IPS-18c (cell line): ENCODE measurements around the gene SIGLEC11.
"Not testable (repeated sequence)": the region's sequence is repeated elsewhere in the genome, so short reads cannot be mapped to it uniquely, and the experiment has no call there.

Source experiments
- H3K4me3 ChIP-seq: 2 replicates; pipeline ENCODE4 v1.7.0; 2013; ENCODE audit warnings: low read depth, mild to moderate bottlenecking, low read length, moderate library complexity; ENCODE audit not compliant: insufficient read depth
- H3K9me3 ChIP-seq: one replicate; pipeline ENCODE4 v1.6.1; 2013; ENCODE audit warnings: mild to moderate bottlenecking, low read length, moderate library complexity; ENCODE audit not compliant: control insufficient read depth, insufficient read depth

The SIGLEC11 gene

DNA sequence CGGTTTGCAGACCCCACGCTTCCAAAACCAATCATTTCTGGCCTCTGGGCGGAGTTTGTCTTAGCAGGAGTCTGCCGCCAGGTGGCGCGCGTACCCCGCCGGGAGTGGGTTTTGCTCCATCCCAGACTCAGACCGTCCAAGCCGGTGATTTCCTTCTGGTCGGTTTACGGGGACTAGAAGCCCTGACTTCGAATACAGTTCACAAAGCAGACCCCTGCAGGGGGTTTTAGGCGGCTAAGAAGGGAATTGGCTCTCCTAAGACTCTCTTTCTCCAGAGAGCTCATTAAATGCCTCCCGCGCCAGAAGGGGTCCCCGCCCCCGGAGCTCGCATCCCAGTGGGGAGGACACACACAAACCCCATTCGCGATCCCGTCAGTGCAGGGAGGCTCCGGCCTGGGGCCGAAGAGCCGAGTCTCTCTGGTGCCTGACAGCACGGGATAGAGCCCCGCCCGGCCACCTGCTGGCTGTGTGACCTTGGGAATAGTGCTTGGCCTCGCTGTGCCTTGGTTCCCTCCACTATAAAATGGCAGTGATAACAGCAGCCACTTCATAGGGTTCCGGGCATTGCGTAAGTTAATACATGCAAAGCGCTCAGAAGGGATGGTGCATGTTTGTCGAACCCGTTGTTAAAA, 23.1 kb downstream of the SIGLEC11 start:
- Histone ChIP-seq H3K4me3 (peak overlapping the region; percentile 32), H3K9me3 (peaks cover 2% of the 10 kb centered on the region)

GRCh38 chr19:49936549-49936948, 24.4 kb downstream of the SIGLEC11 start:
- Histone ChIP-seq H3K4me3 (no peak overlapping the region), H3K9me3 (peaks cover 2% of the 10 kb centered on the region)

DNA sequence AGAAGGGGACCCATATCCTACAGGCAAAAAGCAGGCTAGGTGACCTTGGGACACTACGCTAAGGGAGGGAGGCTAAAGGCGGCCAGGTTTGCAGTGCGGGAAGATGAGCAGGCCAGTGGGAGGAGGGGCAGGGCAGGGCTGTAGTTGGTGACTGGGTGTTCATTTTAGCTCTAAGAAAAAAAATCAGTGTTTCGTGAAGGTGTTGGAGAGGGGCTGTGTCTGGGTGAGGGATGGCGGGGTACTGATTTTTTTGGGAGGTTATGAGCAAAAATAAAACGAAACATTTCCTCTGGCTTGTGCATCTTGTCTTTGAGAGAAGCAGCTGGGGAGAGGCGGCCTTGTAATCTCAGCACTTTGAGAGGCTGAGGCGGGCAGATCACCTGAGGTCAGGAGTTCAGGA, 27.3 kb downstream of the SIGLEC11 start:
- Histone ChIP-seq H3K9me3 (peaks cover 5% of the 10 kb centered on the region), H3K4me3 (no peak overlapping the region)

- Histone ChIP-seq H3K4me3 (no peak overlapping the region), H3K9me3 (peaks cover 3% of the 10 kb centered on the region)
Observed at GRCh38 chr19:49932731-49933131, 28.2 kb downstream of the SIGLEC11 start.

GRCh38 chr19:49932041-49932451, 28.9 kb downstream of the SIGLEC11 start:
- Histone ChIP-seq H3K4me3 (no peak overlapping the region), H3K9me3 (peaks cover 3% of the 10 kb centered on the region)

DNA sequence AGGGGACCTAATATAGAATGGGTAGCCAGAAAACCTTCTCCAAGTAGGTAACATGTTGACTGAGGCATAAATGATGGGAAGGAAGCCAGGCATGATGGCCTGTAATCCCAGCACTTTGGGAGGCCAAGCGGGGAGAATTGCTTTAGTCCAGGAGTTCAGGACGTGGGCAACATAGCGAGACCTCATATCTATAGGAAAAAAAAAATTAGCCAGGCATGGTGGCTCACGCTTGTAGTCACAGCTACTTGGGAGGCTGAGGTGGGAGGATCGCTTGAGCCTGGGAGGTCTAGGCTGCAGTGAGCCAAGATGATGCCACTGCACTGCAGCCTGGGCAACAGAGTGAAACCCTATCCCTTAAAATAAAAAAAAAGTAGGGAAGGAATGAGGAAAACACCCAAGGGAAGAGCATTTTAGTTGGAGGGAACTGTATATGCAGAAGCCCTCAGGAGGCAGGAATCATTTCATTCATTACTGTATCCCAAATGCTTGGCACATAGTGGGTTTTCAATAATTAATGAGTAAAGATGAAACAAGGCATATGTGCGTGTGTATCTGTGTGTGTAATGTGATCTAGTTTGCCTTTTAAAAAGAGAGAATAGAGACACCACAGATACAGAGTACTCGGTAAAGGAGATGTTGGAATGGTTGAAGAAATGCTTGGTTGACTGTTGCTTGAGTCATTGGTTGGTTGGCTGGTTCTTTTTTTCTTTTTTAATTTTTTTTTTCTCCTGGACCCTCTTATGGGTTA, 29.5 kb downstream of the SIGLEC11 start:
- peaks cover 3% of the 10 kb centered on the region for H3K9me3 ChIP-seq
- no peak overlapping the region for H3K4me3 ChIP-seq

DNA sequence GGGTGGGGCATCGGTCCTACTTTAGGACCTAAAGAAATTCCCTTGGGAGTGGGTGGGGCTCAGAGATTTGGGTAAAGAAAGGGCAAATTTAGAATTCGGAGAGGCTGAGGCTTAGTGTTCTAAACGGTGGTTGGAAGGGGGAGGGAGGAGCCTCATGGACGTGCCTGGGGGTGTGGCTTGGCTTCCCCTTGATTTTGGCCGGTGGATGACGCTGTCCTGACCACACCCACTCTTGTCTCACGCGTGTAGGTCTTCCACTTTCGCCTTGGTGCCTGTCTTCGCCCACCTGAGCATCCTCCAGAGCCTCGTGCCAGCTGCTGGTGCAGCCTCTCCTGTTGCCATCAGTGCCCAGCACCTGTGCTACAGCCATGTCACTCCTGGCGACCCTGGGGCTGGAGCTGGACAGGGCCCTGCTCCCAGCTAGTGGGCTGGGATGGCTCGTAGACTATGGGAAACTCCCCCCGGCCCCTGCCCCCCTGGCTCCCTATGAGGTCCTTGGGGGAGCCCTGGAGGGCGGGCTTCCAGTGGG, 30.4 kb downstream of the SIGLEC11 start:
- peaks cover 3% of the 10 kb centered on the region for H3K9me3 ChIP-seq
- peak overlapping the region; percentile 55; the same call in 1 of the 2 replicates for H3K4me3 ChIP-seq

- Histone ChIP-seq H3K4me3 (peak overlapping the region; percentile 85), H3K9me3 (peaks cover 3% of the 10 kb centered on the region)
Observed at GRCh38 chr19:49929611-49930482, 31.1 kb downstream of the SIGLEC11 start.

- Histone ChIP-seq H3K9me3 (peaks cover 3% of the 10 kb centered on the region), H3K4me3 (peak within 1 kb of the TSS; percentile 85)
Observed at GRCh38 chr19:49929121-49929610, 31.8 kb downstream of the SIGLEC11 start, which contains the start of the genes ATF5 and NUP62. Gene ATF5, plus strand, starts transcription at chr19:49929205. Its CDS starts 1,646 bp downstream, at chr19:49930851. Gene NUP62, minus strand, starts transcription at chr19:49929504. Its CDS starts 19,697 bp downstream, at chr19:49909807.

- H3K4me3 ChIP-seq, result peak overlapping the region; percentile 34; the same call in 1 of the 2 replicates
Observed at GRCh38 chr19:49927526-49928264, 33.3 kb downstream of the SIGLEC11 start.

GRCh38 chr19:49926515-49926914, 34.5 kb downstream of the SIGLEC11 start:
- H3K4me3 ChIP-seq, result no peak overlapping the region
- peaks cover 3% of the 10 kb centered on the region for H3K9me3 ChIP-seq

More at GRCh38 chr19:49927526-49928264, 33.3 kb downstream of the SIGLEC11 start:
- H3K9me3 ChIP-seq, result peaks cover 3% of the 10 kb centered on the region

DNA sequence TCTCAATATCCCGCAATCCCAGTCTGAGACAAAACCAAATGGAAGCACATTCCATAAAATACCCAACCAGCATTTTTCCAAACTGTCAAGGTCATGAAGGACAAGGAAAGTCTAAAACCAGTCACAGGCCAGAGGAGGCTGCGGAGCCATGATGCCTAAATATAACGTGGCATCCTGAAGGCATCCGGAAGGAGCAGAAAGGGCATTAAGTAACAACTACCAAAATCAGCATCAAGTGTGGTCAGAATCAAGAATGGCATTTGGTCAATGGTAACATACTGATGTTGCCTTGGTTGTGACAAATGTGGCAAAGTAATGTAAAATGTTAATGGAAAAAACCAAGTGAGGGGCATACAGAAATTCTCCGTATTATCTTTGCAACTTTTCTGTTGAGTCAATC, 35.5 kb downstream of the SIGLEC11 start:
- Histone ChIP-seq H3K9me3 (peaks cover 3% of the 10 kb centered on the region), H3K4me3 (no peak overlapping the region)

DNA sequence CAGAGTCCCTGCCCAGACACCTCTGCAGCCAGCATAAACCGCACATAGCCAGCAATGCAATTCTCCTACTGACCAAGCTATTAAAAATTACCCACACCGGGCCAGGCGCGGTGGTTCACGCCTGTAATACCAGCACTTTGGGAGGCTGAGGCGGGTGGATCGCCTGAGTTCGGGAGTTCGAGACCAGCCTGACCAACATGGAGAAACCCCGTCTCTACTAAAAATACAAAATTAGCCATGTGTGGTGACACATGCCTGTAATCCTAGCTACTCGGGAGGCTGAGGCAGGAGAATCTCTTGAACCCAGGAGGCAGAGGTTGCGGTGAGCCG, 36.1 kb downstream of the SIGLEC11 start:
- not testable (repeated sequence) for H3K4me3 ChIP-seq, H3K9me3 ChIP-seq

- Histone ChIP-seq H3K4me3 (no peak overlapping the region), H3K9me3 (peaks cover 3% of the 10 kb centered on the region)
Observed at GRCh38 chr19:49924004-49924880, 36.7 kb downstream of the SIGLEC11 start.

DNA sequence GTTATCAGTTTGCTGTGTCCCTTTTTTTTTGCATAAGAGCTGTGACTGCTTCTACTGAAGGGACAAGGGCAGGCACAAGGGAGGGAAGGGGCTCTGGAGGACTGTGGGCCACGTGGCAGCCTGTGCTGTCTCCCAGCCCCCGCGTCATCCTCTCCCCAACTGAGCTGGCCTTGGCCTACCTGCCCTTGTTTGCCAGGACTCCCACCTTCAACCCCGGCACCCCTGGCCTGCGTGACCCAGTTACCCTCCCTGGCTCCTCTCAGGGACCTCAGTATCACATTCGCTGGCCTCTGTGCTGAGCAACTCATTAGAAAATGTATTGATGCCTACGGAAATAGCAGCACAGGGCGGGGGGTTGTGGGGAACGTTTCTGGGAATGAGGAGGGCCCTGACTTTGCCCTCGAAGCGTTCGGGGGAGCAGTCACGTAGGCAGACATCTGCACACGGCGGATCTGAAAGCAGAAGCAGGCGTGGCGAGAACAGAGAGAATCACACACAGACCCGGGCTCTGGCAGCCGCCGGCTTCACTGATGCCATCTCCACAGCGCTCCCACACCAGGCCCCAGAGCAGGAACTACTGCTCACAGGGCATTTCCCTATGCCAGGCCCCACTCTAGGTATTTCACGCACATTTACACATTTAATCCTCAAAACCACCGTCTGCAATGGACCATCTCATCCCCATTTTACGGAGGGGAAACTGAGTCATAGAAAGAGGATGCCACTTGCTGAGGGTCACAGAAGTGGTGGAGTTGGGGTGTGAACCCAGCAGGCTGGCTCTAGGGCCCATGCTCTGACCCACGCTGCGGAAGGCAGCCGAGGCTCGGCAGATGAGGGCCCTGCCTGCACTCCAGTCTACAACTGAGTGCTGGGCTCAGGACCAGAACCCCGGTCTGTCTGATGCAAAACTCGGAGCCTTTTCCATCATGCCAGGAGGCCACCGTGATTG, 37.6 kb downstream of the SIGLEC11 start:
- H3K9me3 ChIP-seq, result no peaks in the 10 kb centered on the region
- no peak overlapping the region; the same call in 1 of the 2 replicates for H3K4me3 ChIP-seq
